ENCODE measurements around the gene SCUBE1.

GRCh38 chr22:43266076-43266475 is 77.1 kb downstream of the SCUBE1 start:
- TF ChIP-seq, protein P1, sequence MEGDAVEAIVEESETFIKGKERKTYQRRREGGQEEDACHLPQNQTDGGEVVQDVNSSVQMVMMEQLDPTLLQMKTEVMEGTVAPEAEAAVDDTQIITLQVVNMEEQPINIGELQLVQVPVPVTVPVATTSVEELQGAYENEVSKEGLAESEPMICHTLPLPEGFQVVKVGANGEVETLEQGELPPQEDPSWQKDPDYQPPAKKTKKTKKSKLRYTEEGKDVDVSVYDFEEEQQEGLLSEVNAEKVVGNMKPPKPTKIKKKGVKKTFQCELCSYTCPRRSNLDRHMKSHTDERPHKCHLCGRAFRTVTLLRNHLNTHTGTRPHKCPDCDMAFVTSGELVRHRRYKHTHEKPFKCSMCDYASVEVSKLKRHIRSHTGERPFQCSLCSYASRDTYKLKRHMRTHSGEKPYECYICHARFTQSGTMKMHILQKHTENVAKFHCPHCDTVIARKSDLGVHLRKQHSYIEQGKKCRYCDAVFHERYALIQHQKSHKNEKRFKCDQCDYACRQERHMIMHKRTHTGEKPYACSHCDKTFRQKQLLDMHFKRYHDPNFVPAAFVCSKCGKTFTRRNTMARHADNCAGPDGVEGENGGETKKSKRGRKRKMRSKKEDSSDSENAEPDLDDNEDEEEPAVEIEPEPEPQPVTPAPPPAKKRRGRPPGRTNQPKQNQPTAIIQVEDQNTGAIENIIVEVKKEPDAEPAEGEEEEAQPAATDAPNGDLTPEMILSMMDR (IDR thresholded peaks at IDR 0.05; ENCODE audit: control extremely low read depth in 1 of 3, insufficient read depth in 1 of 3, low read depth in 1 of 3, low read length in 3 of 3), result no peak
- TF ChIP-seq EP300 (IDR thresholded peaks at IDR 0.05; ENCODE audit: borderline replicate concordance in 1 of 2, low read depth in 2 of 2, low read length in 2 of 2) (no peak), POLR2A (IDR thresholded peaks at IDR 0.05; ENCODE audit: control extremely low read depth in 1 of 2, low read depth in 2 of 2, low read length in 2 of 2) (no peak), TAF7 (optimal IDR thresholded peaks at IDR 0.05; ENCODE audit: borderline replicate concordance, low read depth, low read length) (no peak), RAD21 (IDR thresholded peaks at IDR 0.05 in 1 of 2, conservative IDR thresholded peaks at IDR 0.05 in 1 of 2; ENCODE audit: low read depth in 2 of 2, low read length in 2 of 2) (no peak)
- TF ChIP-seq, protein P2, sequence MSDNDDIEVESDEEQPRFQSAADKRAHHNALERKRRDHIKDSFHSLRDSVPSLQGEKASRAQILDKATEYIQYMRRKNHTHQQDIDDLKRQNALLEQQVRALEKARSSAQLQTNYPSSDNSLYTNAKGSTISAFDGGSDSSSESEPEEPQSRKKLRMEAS (IDR thresholded peaks at IDR 0.05), result no peak
